ENCODE measurements around the gene NAXD. TPM values are rescaled to one million over a fixed set of nuclear protein-coding genes. Genes with fewer than 3 reads are reported as not detected.

Gene NAXD
- total RNA-seq, 3 donors from 2014 or later, result 23.4 to 34.8 (median 32.1) TPM

DNA sequence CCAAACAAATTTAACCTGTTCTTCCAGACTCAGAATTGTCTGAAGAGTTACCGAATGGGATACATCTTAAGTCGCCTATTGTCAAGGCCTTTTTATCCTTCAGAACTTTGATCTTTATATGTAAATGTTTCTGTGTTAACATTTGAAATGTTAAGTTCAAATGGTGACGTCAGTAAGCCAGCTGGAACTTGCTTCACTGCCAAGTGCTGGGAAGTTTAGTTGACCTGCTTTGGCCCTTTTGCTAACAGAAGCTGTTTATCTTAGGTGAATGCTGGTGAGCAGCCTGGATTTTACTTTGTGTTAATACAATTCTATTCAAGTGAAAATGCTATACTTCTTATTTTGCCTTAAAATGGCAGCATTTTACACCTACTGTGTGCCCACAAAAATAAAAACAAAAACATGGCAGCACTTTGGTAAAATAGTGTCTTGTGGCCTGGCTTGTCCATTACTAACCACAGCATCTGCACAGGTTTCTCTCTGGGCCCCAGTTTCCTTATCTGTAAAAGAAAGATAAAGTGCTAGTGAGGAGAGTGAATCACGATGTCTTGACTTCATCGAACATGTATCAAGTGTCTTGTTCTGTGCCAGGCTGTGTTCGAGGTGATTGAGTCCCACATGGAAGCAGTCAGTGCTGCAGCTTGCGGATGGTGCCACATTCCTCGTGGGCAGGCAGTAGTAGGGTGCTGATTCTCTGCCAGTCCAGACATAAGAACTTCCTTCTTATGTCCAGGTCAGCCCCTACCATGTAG, 2.2 kb downstream of the NAXD start:
- no peak for DNase-seq (ENCODE audit: low spot score in 2 of 2)
- H3K9me3 ChIP-seq, result no peaks in the 10 kb centered on the region
- H3K27me3 ChIP-seq, result no peaks in the 10 kb centered on the region
- H3K4me3 ChIP-seq, result peak overlapping the region in 1 of 3 donors; percentile 98
- no peaks in the 10 kb centered on the region for H3K36me3 ChIP-seq
- peak overlapping the region; percentile 92 to 97 for H3K27ac ChIP-seq
- H3K4me1 ChIP-seq, result peaks cover 0 to 18% of the 10 kb centered on the region in 2 donors
- intact Hi-C loops (cut with DNase I; ENCODE audit: low total_unique reads), result no loop called here
- no peak for TF ChIP-seq POLR2A (IDR thresholded peaks at IDR 0.05)
- TF ChIP-seq POLR2AphosphoS5 (IDR thresholded peaks at IDR 0.05), result no peak
- TF ChIP-seq, protein P1, sequence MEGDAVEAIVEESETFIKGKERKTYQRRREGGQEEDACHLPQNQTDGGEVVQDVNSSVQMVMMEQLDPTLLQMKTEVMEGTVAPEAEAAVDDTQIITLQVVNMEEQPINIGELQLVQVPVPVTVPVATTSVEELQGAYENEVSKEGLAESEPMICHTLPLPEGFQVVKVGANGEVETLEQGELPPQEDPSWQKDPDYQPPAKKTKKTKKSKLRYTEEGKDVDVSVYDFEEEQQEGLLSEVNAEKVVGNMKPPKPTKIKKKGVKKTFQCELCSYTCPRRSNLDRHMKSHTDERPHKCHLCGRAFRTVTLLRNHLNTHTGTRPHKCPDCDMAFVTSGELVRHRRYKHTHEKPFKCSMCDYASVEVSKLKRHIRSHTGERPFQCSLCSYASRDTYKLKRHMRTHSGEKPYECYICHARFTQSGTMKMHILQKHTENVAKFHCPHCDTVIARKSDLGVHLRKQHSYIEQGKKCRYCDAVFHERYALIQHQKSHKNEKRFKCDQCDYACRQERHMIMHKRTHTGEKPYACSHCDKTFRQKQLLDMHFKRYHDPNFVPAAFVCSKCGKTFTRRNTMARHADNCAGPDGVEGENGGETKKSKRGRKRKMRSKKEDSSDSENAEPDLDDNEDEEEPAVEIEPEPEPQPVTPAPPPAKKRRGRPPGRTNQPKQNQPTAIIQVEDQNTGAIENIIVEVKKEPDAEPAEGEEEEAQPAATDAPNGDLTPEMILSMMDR (IDR thresholded peaks at IDR 0.05), result no peak

GRCh38 chr13:110618167-110618566, 2.8 kb downstream of the NAXD start:
- Histone ChIP-seq H3K4me1 (peaks cover 0 to 18% of the 10 kb centered on the region in 2 donors), H3K4me3 (no peak overlapping the region), H3K36me3 (peaks cover 2% of the 10 kb centered on the region), H3K27me3 (no peaks in the 10 kb centered on the region), H3K9me3 (no peaks in the 10 kb centered on the region), H3K27ac (peak overlapping the region in 1 of 2 donors; percentile 97)
- DNase-seq (ENCODE audit: low spot score in 2 of 2), result no peak
- TF ChIP-seq, protein P1 (IDR thresholded peaks at IDR 0.05), result no peak
- no peak for TF ChIP-seq POLR2A (IDR thresholded peaks at IDR 0.05)
- no peak for TF ChIP-seq POLR2AphosphoS5 (IDR thresholded peaks at IDR 0.05)
- intact Hi-C loops (cut with DNase I; ENCODE audit: low total_unique reads), result no loop called here

GRCh38 chr13:110618780-110619179, 3.4 kb downstream of the NAXD start:
- peaks cover 0 to 18% of the 10 kb centered on the region in 2 donors for H3K4me1 ChIP-seq

DNA sequence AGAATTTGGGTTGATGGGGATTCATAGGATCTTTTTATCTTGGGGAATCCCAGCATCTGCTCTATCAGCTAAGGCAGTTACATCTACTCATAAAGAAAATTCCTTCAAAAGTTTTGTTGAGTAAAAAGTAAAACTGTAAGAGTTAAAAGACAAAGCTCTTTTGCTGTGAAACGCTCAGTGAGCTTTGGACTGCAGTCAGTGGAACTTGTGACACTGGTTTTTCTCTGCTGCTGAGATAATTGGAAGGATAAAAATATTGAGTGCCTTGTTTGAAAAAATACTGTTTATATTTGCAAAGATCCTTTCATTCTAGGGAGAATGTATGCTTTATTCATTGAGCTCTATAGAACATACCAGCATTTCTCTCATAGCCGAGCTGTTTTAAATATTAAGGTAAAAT, 5.3 kb downstream of the NAXD start:
- peaks cover 0 to 18% of the 10 kb centered on the region in 2 donors for H3K4me1 ChIP-seq
- TF ChIP-seq POLR2AphosphoS5 (IDR thresholded peaks at IDR 0.05) (no peak), POLR2A (IDR thresholded peaks at IDR 0.05) (no peak)
- TF ChIP-seq, protein P1 (IDR thresholded peaks at IDR 0.05), result no peak

More at GRCh38 chr13:110618780-110619179, 3.4 kb downstream of the NAXD start:
- Histone ChIP-seq H3K27ac (no peak overlapping the region), H3K4me3 (no peak overlapping the region), H3K36me3 (peaks cover 3% of the 10 kb centered on the region), H3K9me3 (no peaks in the 10 kb centered on the region), H3K27me3 (no peaks in the 10 kb centered on the region)
- no peak for DNase-seq (ENCODE audit: low spot score in 2 of 2)
- TF ChIP-seq, protein P1 (IDR thresholded peaks at IDR 0.05), result no peak
- TF ChIP-seq POLR2AphosphoS5 (IDR thresholded peaks at IDR 0.05) (no peak), POLR2A (IDR thresholded peaks at IDR 0.05) (no peak)
- intact Hi-C loops (cut with DNase I; ENCODE audit: low total_unique reads), result no loop called here

More for the DNA sequence above, 5.3 kb downstream of the NAXD start:
- intact Hi-C loops (cut with DNase I; ENCODE audit: low total_unique reads), result no loop called here
- DNase-seq (ENCODE audit: low spot score in 2 of 2), result no peak
- H3K27me3 ChIP-seq, result no peaks in the 10 kb centered on the region
- no peaks in the 10 kb centered on the region for H3K9me3 ChIP-seq
- H3K36me3 ChIP-seq, result peaks cover 3% of the 10 kb centered on the region
- H3K4me3 ChIP-seq, result no peak overlapping the region
- no peak overlapping the region for H3K27ac ChIP-seq
